Pancreas (tissue), 10 donors: ENCODE measurements around the gene RAI14. TPM values are rescaled to one million over a fixed set of nuclear protein-coding genes. Genes with fewer than 3 reads are reported as not detected.

ENCODE experiments used
- ATAC-seq, 4 donors: fragments of 200-7000 bp; cut with Tn5 transposase; one replicate each; pipeline versions ENCODE4 v1.8.0 to v1.9.1; 2020; ENCODE audit warnings: mild to moderate bottlenecking in 4 of 4, moderate library complexity in 4 of 4
- DNase-seq, 6 donors: peaks; one replicate each; pipeline ENCODE4 v3.0.0-alpha.2; 2020
- FAIRE-seq: peaks from 2 replicates; lab custom pipeline; 2012; peaks lifted over from hg19 to GRCh38; lab: Jason Lieb, UNC
- H3K27ac ChIP-seq, 4 donors: fragments of 200-600 bp; sonication (generic); 1 replicate in 3 of 4; 2 replicates in 1 of 4; pipeline versions ENCODE4 v1.5.0 to v1.8.0; 2020
- H3K27me3 ChIP-seq, 4 donors: fragments of 200-600 bp; one replicate each; pipeline ENCODE4 v1.8.0; 2021
- H3K36me3 ChIP-seq, 3 donors: fragments of 200-600 bp; sonication (generic) in 1 of 3; one replicate each; pipeline versions ENCODE4 v1.5.0 to v1.8.0; 2020 to 2021
- H3K4me1 ChIP-seq, 3 donors: fragments of 200-600 bp; one replicate each; pipeline ENCODE4 v1.8.0; 2021
- H3K4me3 ChIP-seq, 4 donors: fragments of 200-600 bp; sonication (generic) in 2 of 4; one replicate each; pipeline versions ENCODE4 v1.5.0 to v1.8.0; 2020 to 2021
- H3K9me3 ChIP-seq, 4 donors: fragments of 200-600 bp; one replicate each; pipeline ENCODE4 v1.8.0; 2021
- CTCF ChIP-seq, 4 donors: fragments of 200-600 bp; sonication (generic) in 3 of 4; IDR thresholded peaks; one replicate each; pipeline versions ENCODE4 v1.5.0 to v1.8.0; 2021; ENCODE audit warnings: antibody characterized with exemption in 4 of 4
- WGBS, 2 donors: extraction: QIAGEN DNeasy Blood & Tissue Kit; methylation state at CpG; one replicate each; pipeline ENCODE4 v1.1.7; 2013; 5-methylcytosine and 5-hydroxymethylcytosine counted together
- intact Hi-C, 3 donors: fragments of 100-400 bp; cut with DNase I; formaldehyde crosslinking; loops; one replicate each; pipeline versions ENCODE4 v1.11.1 to v1.14.2; 2022
- polyA plus RNA-seq, 2 donors: library from polyadenylated mRNA; stranded (reverse); fragments of 200-250 nt; gene quantifications; one replicate each; pipeline ENCODE4 v1.2.3, GENCODE V29; 2013
- total RNA-seq, 6 donors: library from RNA; stranded (reverse); fragmentation: NEBNext Ultra II Directional in 4 of 6; extraction: Animal tissue kit (Norgen Biotek cat#: 25700) in 4 of 6; gene quantifications; one replicate each; pipeline versions ENCODE4 v1.2.1 to v1.2.4, GENCODE V29; 2021 to 2023
- donor health status: healthy with polysubstance abuse.
- donor health status: DM: no; HTN: no; CAD: no; lungs with moderate emphysema.
- donor health status: DM: no; HTN: no; CAD: no.
- donor health status: control.
- donor health status: control.
- donor health status: Bipolar disorder and iron deficiency.
- donor health status: DM: yes; HTN: yes; CAD: no.
- donor health status: DM: no; HTN: no; CAD: no.
- donor health status: DM: no; HTN: no; CAD: no.
- donor health status: DM: yes; HTN: yes; CAD: no.

RAI14 gene
- total and polyA plus RNA-seq, 8 donors: 5.4 to 25.1 (median 14.9) TPM

GRCh38 chr5:34803974-34804732 lies 148.0 kb downstream of the RAI14 start:
- H3K9me3 ChIP-seq: no peaks in the 10 kb centered on the region
- no peak overlapping the region for H3K4me3 ChIP-seq
- no peaks in the 10 kb centered on the region for H3K4me1 ChIP-seq
- ATAC-seq (no peak), FAIRE-seq (no peak), DNase-seq (no peak)
- H3K36me3 ChIP-seq: no peaks in the 10 kb centered on the region
- intact Hi-C loops: no loop called here
- WGBS, 2 donors: 93 to 97% methylated on average over 4 of the region's 4 CpGs
- no peak for TF ChIP-seq CTCF (IDR thresholded peaks at IDR 0.05)
- no peak overlapping the region for H3K27ac ChIP-seq
- no peaks in the 10 kb centered on the region for H3K27me3 ChIP-seq

GRCh38 chr5:34804913-34805312 lies 148.8 kb downstream of the RAI14 start:
- H3K27ac ChIP-seq: no peak overlapping the region
- WGBS, 2 donors: 89% methylated on average over 5 of the region's 5 CpGs
- DNase-seq: no peak

DNA sequence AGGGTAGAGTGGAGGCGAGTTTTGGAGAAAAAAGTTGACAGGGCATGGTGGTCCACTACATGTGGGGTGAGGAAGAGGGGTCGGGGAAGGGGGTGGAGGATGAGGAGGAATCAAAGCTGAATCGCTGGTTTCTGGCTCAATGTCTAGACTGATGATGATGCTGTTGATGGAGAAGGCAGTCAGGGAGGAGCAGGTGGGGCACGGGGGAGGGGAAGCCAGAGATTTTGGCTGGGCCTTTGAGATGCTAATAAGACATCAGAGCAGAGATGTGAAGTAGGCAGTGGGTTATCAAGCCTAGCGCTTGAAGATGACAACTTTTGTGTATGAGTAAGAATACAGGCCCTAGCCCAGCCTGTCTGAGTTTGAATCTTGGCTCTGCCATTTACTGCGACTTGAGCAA lies 150.4 kb downstream of the RAI14 start:
- FAIRE-seq: no peak
- intact Hi-C loops: no loop called here
- H3K36me3 ChIP-seq: no peaks in the 10 kb centered on the region

More at GRCh38 chr5:34804913-34805312, 148.8 kb downstream of the RAI14 start:
- H3K27me3 ChIP-seq: no peaks in the 10 kb centered on the region
- no peaks in the 10 kb centered on the region for H3K36me3 ChIP-seq
- H3K9me3 ChIP-seq: no peaks in the 10 kb centered on the region
- H3K4me3 ChIP-seq: no peak overlapping the region
- no peak for ATAC-seq
- intact Hi-C loops: no loop called here
- FAIRE-seq: no peak
- no peaks in the 10 kb centered on the region for H3K4me1 ChIP-seq
- no peak for TF ChIP-seq CTCF (IDR thresholded peaks at IDR 0.05)

GRCh38 chr5:34811706-34812105 lies 155.6 kb downstream of the RAI14 start:
- DNase-seq (no peak), ATAC-seq (no peak), FAIRE-seq (no peak)
- no peaks in the 10 kb centered on the region for H3K9me3 ChIP-seq
- H3K36me3 ChIP-seq: no peaks in the 10 kb centered on the region
- intact Hi-C loops: no loop called here
- no peak overlapping the region for H3K27ac ChIP-seq
- TF ChIP-seq CTCF (IDR thresholded peaks at IDR 0.05): no peak
- H3K4me3 ChIP-seq: no peak overlapping the region
- 92 to 94% methylated on average over 1 of the region's 1 CpG for WGBS, 2 donors
- H3K4me1 ChIP-seq: no peaks in the 10 kb centered on the region
- peaks cover 0 to 3% (median 0%) of the 10 kb centered on the region in 4 donors for H3K27me3 ChIP-seq

More for the DNA sequence above, 150.4 kb downstream of the RAI14 start:
- Histone ChIP-seq H3K27ac (no peak overlapping the region), H3K4me3 (no peak overlapping the region), H3K9me3 (no peaks in the 10 kb centered on the region), H3K27me3 (no peaks in the 10 kb centered on the region), H3K4me1 (no peaks in the 10 kb centered on the region)
- WGBS, 2 donors: 94 to 97% methylated on average over 6 of the region's 6 CpGs
- DNase-seq: no peak
- ATAC-seq: no peak
- TF ChIP-seq CTCF (IDR thresholded peaks at IDR 0.05): no peak

GRCh38 chr5:34813509-34813908 lies 157.4 kb downstream of the RAI14 start:
- Histone ChIP-seq H3K27ac (no peak overlapping the region), H3K9me3 (no peaks in the 10 kb centered on the region), H3K4me1 (no peaks in the 10 kb centered on the region), H3K27me3 (peaks cover 0 to 3% (median 0%) of the 10 kb centered on the region in 4 donors), H3K36me3 (no peaks in the 10 kb centered on the region), H3K4me3 (no peak overlapping the region)
- intact Hi-C loops: no loop called here
- 74 to 76% methylated on average over 3 of the region's 3 CpGs for WGBS, 2 donors
- no peak for TF ChIP-seq CTCF (IDR thresholded peaks at IDR 0.05)
- FAIRE-seq (no peak), DNase-seq (no peak), ATAC-seq (no peak)
